ENCODE results near the gene KRTAP10-9. TPM values are rescaled to one million over a fixed set of nuclear protein-coding genes. Genes with fewer than 3 reads are reported as not detected.

Gene KRTAP10-9
- total RNA-seq, 1 donor from 2014 or later: not detected

- Histone ChIP-seq H3K9me3 (ENCODE audit: insufficient read depth, low read depth, low read length) (peaks cover 2% of the 10 kb centered on the region), H3K27ac (ENCODE audit: low read depth, low read length) (no peak overlapping the region), H4K20me1 (ENCODE audit: insufficient read depth, low read length) (no peaks in the 10 kb centered on the region), H2AFZ (ENCODE audit: low read depth, low read length) (no peak overlapping the region), H3K4me1 (ENCODE audit: insufficient read depth, low read length) (no peaks in the 10 kb centered on the region), H3K79me2 (ENCODE audit: insufficient read depth, low read length) (no peaks in the 10 kb centered on the region), H3K36me3 (ENCODE audit: insufficient read depth, low read length) (no peaks in the 10 kb centered on the region), H3K4me2 (ENCODE audit: low read length) (no peak overlapping the region), H3K4me3 (ENCODE audit: insufficient read depth, low read depth, low read length) (no peak overlapping the region), H3K9ac (ENCODE audit: low read length) (no peak overlapping the region), H3K27me3 (ENCODE audit: insufficient read depth, low read length) (no peaks in the 10 kb centered on the region)
- DNase-seq (ENCODE audit: low read depth): no peak
- TF ChIP-seq EZH2 (IDR thresholded peaks at IDR 0.05; ENCODE audit: insufficient read depth, low read length) (no peak), CTCF (IDR thresholded peaks at IDR 0.05; ENCODE audit: insufficient read depth, low read depth, low read length) (no peak)
- no peak for FAIRE-seq
- no peaks in the 10 kb centered on the region for H3K4me1 Mint-ChIP-seq (ENCODE audit: low read depth, unreplicated experiment)
- H3K4me3 Mint-ChIP-seq (ENCODE audit: unreplicated experiment): no peak overlapping the region
- H3K9me3 Mint-ChIP-seq (ENCODE audit: unreplicated experiment): peaks cover 16% of the 10 kb centered on the region
- peaks cover 33% of the 10 kb centered on the region for H3K27me3 Mint-ChIP-seq (ENCODE audit: low read depth, unreplicated experiment)
- no peak overlapping the region for H3K27ac Mint-ChIP-seq (ENCODE audit: unreplicated experiment)
- no peaks in the 10 kb centered on the region for H3K36me3 Mint-ChIP-seq (ENCODE audit: low read depth, unreplicated experiment)
These were observed 12.4 kb downstream of the KRTAP10-9 start for GRCh38 chr21:44639331-44639655.

GRCh38 chr21:44640761-44641160, 13.9 kb downstream of the KRTAP10-9 start:
- H3K27ac Mint-ChIP-seq (ENCODE audit: unreplicated experiment): no peak overlapping the region
- H3K4me1 Mint-ChIP-seq (ENCODE audit: low read depth, unreplicated experiment): no peaks in the 10 kb centered on the region
- H3K36me3 ChIP-seq (ENCODE audit: insufficient read depth, low read length): no peaks in the 10 kb centered on the region
- no peak overlapping the region for H3K4me2 ChIP-seq (ENCODE audit: low read length)
- H3K27me3 ChIP-seq (ENCODE audit: insufficient read depth, low read length): no peaks in the 10 kb centered on the region
- DNase-seq (ENCODE audit: low read depth) (no peak), FAIRE-seq (no peak)
- no peak overlapping the region for H2AFZ ChIP-seq (ENCODE audit: low read depth, low read length)
- H4K20me1 ChIP-seq (ENCODE audit: insufficient read depth, low read length): no peaks in the 10 kb centered on the region
- no peaks in the 10 kb centered on the region for H3K79me2 ChIP-seq (ENCODE audit: insufficient read depth, low read length)
- peaks cover 2% of the 10 kb centered on the region for H3K9me3 ChIP-seq (ENCODE audit: insufficient read depth, low read depth, low read length)
- no peaks in the 10 kb centered on the region for H3K4me1 ChIP-seq (ENCODE audit: insufficient read depth, low read length)
- H3K9ac ChIP-seq (ENCODE audit: low read length): no peak overlapping the region
- no peaks in the 10 kb centered on the region for H3K36me3 Mint-ChIP-seq (ENCODE audit: low read depth, unreplicated experiment)
- H3K4me3 ChIP-seq (ENCODE audit: insufficient read depth, low read depth, low read length): no peak overlapping the region
- peaks cover 35% of the 10 kb centered on the region for H3K27me3 Mint-ChIP-seq (ENCODE audit: low read depth, unreplicated experiment)
- no peak overlapping the region for H3K4me3 Mint-ChIP-seq (ENCODE audit: unreplicated experiment)
- peaks cover 25% of the 10 kb centered on the region for H3K9me3 Mint-ChIP-seq (ENCODE audit: unreplicated experiment)
- no peak overlapping the region for H3K27ac ChIP-seq (ENCODE audit: low read depth, low read length)
- TF ChIP-seq CTCF (IDR thresholded peaks at IDR 0.05; ENCODE audit: insufficient read depth, low read depth, low read length) (no peak), EZH2 (IDR thresholded peaks at IDR 0.05; ENCODE audit: insufficient read depth, low read length) (no peak)

- H3K9me3 Mint-ChIP-seq (ENCODE audit: unreplicated experiment): peaks cover 26% of the 10 kb centered on the region
- TF ChIP-seq CTCF (IDR thresholded peaks at IDR 0.05; ENCODE audit: insufficient read depth, low read depth, low read length) (no peak), EZH2 (IDR thresholded peaks at IDR 0.05; ENCODE audit: insufficient read depth, low read length) (no peak)
- Histone ChIP-seq H3K9me3 (ENCODE audit: insufficient read depth, low read depth, low read length) (peaks cover 2% of the 10 kb centered on the region), H2AFZ (ENCODE audit: low read depth, low read length) (no peak overlapping the region), H3K27me3 (ENCODE audit: insufficient read depth, low read length) (no peaks in the 10 kb centered on the region), H3K9ac (ENCODE audit: low read length) (no peak overlapping the region), H3K79me2 (ENCODE audit: insufficient read depth, low read length) (no peaks in the 10 kb centered on the region), H3K27ac (ENCODE audit: low read depth, low read length) (no peak overlapping the region), H3K4me2 (ENCODE audit: low read length) (no peak overlapping the region), H4K20me1 (ENCODE audit: insufficient read depth, low read length) (no peaks in the 10 kb centered on the region), H3K4me1 (ENCODE audit: insufficient read depth, low read length) (no peaks in the 10 kb centered on the region), H3K4me3 (ENCODE audit: insufficient read depth, low read depth, low read length) (no peak overlapping the region), H3K36me3 (ENCODE audit: insufficient read depth, low read length) (no peaks in the 10 kb centered on the region)
- H3K4me3 Mint-ChIP-seq (ENCODE audit: unreplicated experiment): no peak overlapping the region
- H3K4me1 Mint-ChIP-seq (ENCODE audit: low read depth, unreplicated experiment): no peaks in the 10 kb centered on the region
- H3K27me3 Mint-ChIP-seq (ENCODE audit: low read depth, unreplicated experiment): peaks cover 34% of the 10 kb centered on the region
- no peaks in the 10 kb centered on the region for H3K36me3 Mint-ChIP-seq (ENCODE audit: low read depth, unreplicated experiment)
- FAIRE-seq (no peak), DNase-seq (ENCODE audit: low read depth) (no peak)
- H3K27ac Mint-ChIP-seq (ENCODE audit: unreplicated experiment): no peak overlapping the region
These were observed 16.9 kb downstream of the KRTAP10-9 start for GRCh38 chr21:44643741-44644310.

All from astrocyte (in vitro differentiated cells and primary cell).